GM12878 (cell line): ENCODE measurements around the gene SACS. TPM values are rescaled to one million over a fixed set of nuclear protein-coding genes. Genes with fewer than 3 reads are reported as not detected.

Source experiments
- ATF7 ChIP-seq: fragments of 450-650 bp; IDR thresholded peaks from 2 replicates; pipeline ENCODE4 v1.6.1; 2016; ENCODE audit warnings: low read depth, mild to moderate bottlenecking
- BHLHE40 ChIP-seq, 2 experiments: fragments of 450-650 bp in 1 of 2; IDR thresholded peaks; 2 replicates each; pipeline ENCODE4 v1.6.1; 2011 to 2017; ENCODE audit warnings: low read depth in 2 of 2, borderline replicate concordance in 1 of 2, improper control_type of control experiment in 1 of 2, low read length in 1 of 2, mild to moderate bottlenecking in 1 of 2
- CREB1 ChIP-seq: IDR thresholded peaks from 2 replicates; pipeline ENCODE4 v1.6.1; 2012; ENCODE audit warnings: low read depth, mild to moderate bottlenecking, inconsistent platforms
- EP300 ChIP-seq, 2 experiments: fragments of 150-350 bp in 1 of 2; IDR thresholded peaks; 2 replicates each; pipeline ENCODE4 v1.6.1; 2011 to 2012; ENCODE audit warnings: low read depth in 2 of 2, low read length in 2 of 2, borderline replicate concordance in 1 of 2, improper control_type of control experiment in 1 of 2, inconsistent platforms in 1 of 2; ENCODE audit not compliant: control insufficient read depth in 1 of 2
- ETV6 ChIP-seq, 2 experiments: fragments of 450-650 bp in 1 of 2; IDR thresholded peaks in 1 of 2; conservative IDR thresholded peaks in 1 of 2; 2 replicates each; pipeline ENCODE4 v1.6.1; 2014; ENCODE audit warnings: antibody characterized with exemption in 1 of 2, borderline replicate concordance in 1 of 2, low read depth in 1 of 2, mild to moderate bottlenecking in 1 of 2, moderate library complexity in 1 of 2
- IKZF1 ChIP-seq: fragments of 450-650 bp; conservative IDR thresholded peaks from 2 replicates; pipeline ENCODE4 v1.6.1; 2017; ENCODE audit warnings: antibody characterized with exemption, mild to moderate bottlenecking
- MTA3 ChIP-seq: IDR thresholded peaks from 2 replicates; pipeline ENCODE4 v1.6.1; 2012; ENCODE audit warnings: low read length, inconsistent platforms, borderline replicate concordance
- PAX5 ChIP-seq: IDR thresholded peaks from 2 replicates; pipeline ENCODE4 v1.6.1; 2011; ENCODE audit warnings: low read depth, low read length, borderline replicate concordance
- PBX3 ChIP-seq: IDR thresholded peaks from 2 replicates; pipeline ENCODE4 v1.6.1; 2011; ENCODE audit warnings: mild to moderate bottlenecking, low read depth, low read length, moderate library complexity; ENCODE audit not compliant: insufficient replicate concordance
- PKNOX1 ChIP-seq: fragments of 450-650 bp; IDR thresholded peaks from 2 replicates; pipeline ENCODE4 v1.6.1; 2016; ENCODE audit warnings: mild to moderate bottlenecking
- POLR2A ChIP-seq: IDR thresholded peaks from 2 replicates; pipeline ENCODE4 v1.6.1; 2011; ENCODE audit warnings: low read depth, mild to moderate bottlenecking, low read length
- POU2F2 ChIP-seq: IDR thresholded peaks from 3 replicates; pipeline ENCODE4 v1.6.1; 2011; ENCODE audit warnings: low read depth, mild to moderate bottlenecking, low read length, borderline replicate concordance
- RELA ChIP-seq: fragments of 450-650 bp; IDR thresholded peaks from 2 replicates; pipeline ENCODE4 v1.8.0; 2014; ENCODE audit warnings: borderline replicate concordance; ENCODE audit not compliant: partially characterized antibody
- RELB ChIP-seq: fragments of 450-650 bp; IDR thresholded peaks from 2 replicates; pipeline ENCODE4 v1.6.1; 2017; ENCODE audit warnings: low read depth, mild to moderate bottlenecking, moderate library complexity
- SPI1 ChIP-seq: IDR thresholded peaks from 2 replicates; pipeline ENCODE4 v1.6.1; 2011; ENCODE audit warnings: low read depth, mild to moderate bottlenecking, low read length, moderate library complexity, borderline replicate concordance; ENCODE audit not compliant: insufficient read depth
- SREBF1 ChIP-seq: IDR thresholded peaks from 2 replicates; pipeline ENCODE4 v1.6.1; 2012; ENCODE audit warnings: mild to moderate bottlenecking, low read length
- SRF ChIP-seq, 2 experiments: IDR thresholded peaks; 2 replicates each; pipeline ENCODE4 v1.6.1; 2011; ENCODE audit warnings: low read depth in 2 of 2, low read length in 2 of 2, mild to moderate bottlenecking in 1 of 2, moderate library complexity in 1 of 2
- ZBED1 ChIP-seq: IDR thresholded peaks from 2 replicates; pipeline ENCODE4 v1.6.1; 2016; ENCODE audit warnings: borderline replicate concordance
- polyA plus RNA-seq, 11 experiments: library from polyadenylated mRNA; depleted of rRNA in 4 of 11; unstranded in 6 of 11; stranded (reverse) in 5 of 11; fragments of >200 nt; fragmentation: Nextera tagmentation in 4 of 11; fragmentation: Illumina TruSeq in 1 of 11; extraction: Ambion mirVana in 4 of 11; extraction: Trizol in 1 of 11; gene quantifications; 1 replicate in 1 of 11; 2 replicates in 10 of 11; pipeline versions ENCODE4 v1.2.1 to v1.2.3, GENCODE V29; 2011 to 2016; ENCODE audit warnings: inconsistent platforms in 2 of 11, missing spikeins in 2 of 11, low read depth in 1 of 11
- total RNA-seq, 4 experiments: library from RNA; depleted of rRNA in 3 of 4; stranded (reverse); fragments of >200 nt in 3 of 4; fragmentation: Illumina TruSeq in 1 of 4; extraction: Trizol in 1 of 4; gene quantifications; 2 replicates each; pipeline versions ENCODE4 v1.2.1 to v1.2.3, GENCODE V29; 2013 to 2021

SACS gene
- total and polyA plus RNA-seq, 10 of the 15 experiments (the other 5 are each of a cell fraction or from before 2014, with no cell fraction given): 9.9 to 74.9 (median 22.1) TPM

GRCh38 chr13:23384111-23384510, 49.4 kb downstream of the SACS start (continued):
- TF ChIP-seq RELB: 0 out of 2 replicates have a peak, but pooled peaks have one; percentile 49
- TF ChIP-seq SREBF1: 0 out of 2 replicates have a peak, but pooled peaks have one; percentile 22
- peak in 1 of 2 experiments; percentile 75; a peak in 1 of 4 replicates for TF ChIP-seq SRF (IDR thresholded peaks at IDR 0.05; ENCODE audit: low read depth in 2 of 2, low read length in 2 of 2)
- peak in 1 of 2 experiments; percentile 39; a peak in 1 of 4 replicates for TF ChIP-seq ETV6 (conservative IDR thresholded peaks at IDR 0.05 in 1 of 2, IDR thresholded peaks at IDR 0.05 in 1 of 2; ENCODE audit: borderline replicate concordance in 1 of 2, low read depth in 1 of 2)
- no peak for TF ChIP-seq IKZF1
- 0 out of 2 replicates have a peak, but pooled peaks have one; percentile 19 for TF ChIP-seq ZBED1
- TF ChIP-seq SPI1: peak; percentile 44; the same call in 1 of the 2 replicates
- peak; percentile 54 for TF ChIP-seq PBX3
- peak; percentile 57 for TF ChIP-seq RELA
- peak; percentile 84 for TF ChIP-seq PKNOX1
- peak; percentile 52; the same call in 2 of the 3 replicates for TF ChIP-seq POU2F2
- TF ChIP-seq POLR2A: no peak
- peak; percentile 84; the same call in 1 of the 2 replicates for TF ChIP-seq PAX5
- TF ChIP-seq ATF7: peak; percentile 65; the same call in 1 of the 2 replicates
- peak; percentile 29 to 50; a peak in 1 of 4 replicates for TF ChIP-seq BHLHE40 (IDR thresholded peaks at IDR 0.05; ENCODE audit: borderline replicate concordance in 1 of 2, low read depth in 2 of 2, low read length in 1 of 2)
- 0 out of 4 replicates have a peak, but pooled peaks of 1 of the 2 experiments have one; percentile 20 for TF ChIP-seq EP300 (IDR thresholded peaks at IDR 0.05; ENCODE audit: borderline replicate concordance in 1 of 2, control insufficient read depth in 1 of 2, low read depth in 2 of 2, low read length in 2 of 2)
- TF ChIP-seq CREB1: peak; percentile 68; the same call in 1 of the 2 replicates
- TF ChIP-seq MTA3: no peak
- TF ChIP-seq, all 136 proteins: peak for 22
